Transverse colon (tissue), 4 donors: ENCODE results near the gene STPG1.
A peak's percentile ranks its signal among the peaks of the same experiment; 100 is the strongest.

ENCODE experiments used
- EP300 ChIP-seq: sonication (generic); formaldehyde crosslinking; IDR thresholded peaks from one replicate; pipeline ENCODE4 v1.6.1; 2017; ENCODE audit warnings: antibody characterized with exemption, low read depth
- POLR2A ChIP-seq: fragments of 450-650 bp; IDR thresholded peaks from one replicate; pipeline ENCODE4 v1.6.1; 2016; ENCODE audit warnings: antibody characterized with exemption, mild to moderate bottlenecking, moderate library complexity
- POLR2AphosphoS5 ChIP-seq, 3 donors: sonication (generic); formaldehyde crosslinking; IDR thresholded peaks; one replicate each; pipeline ENCODE4 v1.6.1; 2016; ENCODE audit warnings: antibody characterized with exemption in 3 of 3
- TF ChIP-seq, protein P1 (sequence below), 5 experiments: fragments of 200-600 bp in 3 of 5; fragments of 450-650 bp in 2 of 5; sonication (generic) in 3 of 5; IDR thresholded peaks; 1 replicate in 2 of 5; 2 replicates in 3 of 5; pipeline ENCODE4 v1.5.1; 2016 to 2017; ENCODE audit warnings: antibody characterized with exemption in 5 of 5, inconsistent platforms in 3 of 5, mild to moderate bottlenecking in 2 of 5, moderate library complexity in 1 of 5

DNA sequence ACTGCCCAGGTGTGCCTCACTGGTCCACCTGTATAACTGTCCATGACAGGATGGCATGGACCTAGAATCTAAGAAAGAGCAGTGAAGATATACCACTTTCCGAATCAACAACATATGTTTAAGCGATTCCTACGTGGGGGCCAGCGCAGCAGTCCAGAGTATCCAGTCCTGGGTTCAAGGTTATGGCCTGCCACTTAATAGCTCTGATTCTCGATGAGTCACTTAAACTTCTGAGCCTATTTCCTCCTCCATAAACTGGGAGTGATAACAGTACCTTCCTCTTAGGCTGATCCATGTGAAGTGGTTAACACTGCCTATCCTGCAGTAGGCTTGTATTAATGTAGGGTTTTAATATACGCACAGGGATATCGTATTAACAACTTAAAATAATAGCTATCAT lies 2.8 kb downstream of the STPG1 start:
- TF ChIP-seq POLR2A: no peak
- TF ChIP-seq, protein P1, sequence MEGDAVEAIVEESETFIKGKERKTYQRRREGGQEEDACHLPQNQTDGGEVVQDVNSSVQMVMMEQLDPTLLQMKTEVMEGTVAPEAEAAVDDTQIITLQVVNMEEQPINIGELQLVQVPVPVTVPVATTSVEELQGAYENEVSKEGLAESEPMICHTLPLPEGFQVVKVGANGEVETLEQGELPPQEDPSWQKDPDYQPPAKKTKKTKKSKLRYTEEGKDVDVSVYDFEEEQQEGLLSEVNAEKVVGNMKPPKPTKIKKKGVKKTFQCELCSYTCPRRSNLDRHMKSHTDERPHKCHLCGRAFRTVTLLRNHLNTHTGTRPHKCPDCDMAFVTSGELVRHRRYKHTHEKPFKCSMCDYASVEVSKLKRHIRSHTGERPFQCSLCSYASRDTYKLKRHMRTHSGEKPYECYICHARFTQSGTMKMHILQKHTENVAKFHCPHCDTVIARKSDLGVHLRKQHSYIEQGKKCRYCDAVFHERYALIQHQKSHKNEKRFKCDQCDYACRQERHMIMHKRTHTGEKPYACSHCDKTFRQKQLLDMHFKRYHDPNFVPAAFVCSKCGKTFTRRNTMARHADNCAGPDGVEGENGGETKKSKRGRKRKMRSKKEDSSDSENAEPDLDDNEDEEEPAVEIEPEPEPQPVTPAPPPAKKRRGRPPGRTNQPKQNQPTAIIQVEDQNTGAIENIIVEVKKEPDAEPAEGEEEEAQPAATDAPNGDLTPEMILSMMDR (IDR thresholded peaks at IDR 0.05): no peak
- TF ChIP-seq EP300: no peak
- peak in 2 of 3 donors; percentile 35 to 48 for TF ChIP-seq POLR2AphosphoS5 (IDR thresholded peaks at IDR 0.05)
